Stimulated activated naive CD8-positive, alpha-beta T cell treated with anti-CD3 and anti-CD28 coated beads, Interleukin-15, amount 100 ng/mL, for 72 hours (primary cell): Measurements from ENCODE around the gene TMIGD1.

Experiments used
- ATAC-seq: fragments of 150-1000 bp; cut with Tn5 transposase; 2 replicates; pipeline ENCODE4 v1.10.0; 2021; ENCODE audit warnings: mild to moderate bottlenecking, moderate library complexity
- DNase-seq, 2 donors: peaks; one replicate each; pipeline ENCODE4 v3.0.0; 2021 to 2022
- H3K27ac Mint-ChIP-seq, 2 donors: one replicate each; pipeline ENCODE4 v1.8.0; 2022; ENCODE audit warnings: mild to moderate bottlenecking in 2 of 2, mixed read lengths in 2 of 2, moderate library complexity in 2 of 2
- H3K27me3 Mint-ChIP-seq: one replicate; pipeline ENCODE4 v1.8.0; 2022; ENCODE audit warnings: mixed read lengths
- H3K4me1 Mint-ChIP-seq: one replicate; pipeline ENCODE4 v1.8.0; 2022; ENCODE audit warnings: mild to moderate bottlenecking, mixed read lengths
- H3K4me3 Mint-ChIP-seq, 2 donors: one replicate each; pipeline ENCODE4 v1.8.0; 2022; ENCODE audit warnings: mild to moderate bottlenecking in 2 of 2, mixed read lengths in 2 of 2, moderate library complexity in 1 of 2
- H3K9me3 Mint-ChIP-seq, 2 donors: one replicate each; pipeline ENCODE4 v1.8.0; 2022; ENCODE audit warnings: mixed read lengths in 2 of 2

TMIGD1 gene

GRCh38 chr17:30333503-30334360, at the start of gene TMIGD1:
TSS of gene TMIGD1 (minus strand) at chr17:30334057. CDS start at chr17:30332133, 1,924 bp downstream.
- ATAC-seq, result no peak
- Mint-ChIP-seq H3K27me3 (peaks cover 5% of the 10 kb centered on the region), H3K9me3 (no peaks in the 10 kb centered on the region), H3K4me1 (peaks cover 66% of the 10 kb centered on the region), H3K27ac (peak within 1 kb of the TSS; percentile 2 to 30), H3K4me3 (peak within 1 kb of the TSS in 1 of 2 donors; percentile 59)
- DNase-seq, result no peak

DNA sequence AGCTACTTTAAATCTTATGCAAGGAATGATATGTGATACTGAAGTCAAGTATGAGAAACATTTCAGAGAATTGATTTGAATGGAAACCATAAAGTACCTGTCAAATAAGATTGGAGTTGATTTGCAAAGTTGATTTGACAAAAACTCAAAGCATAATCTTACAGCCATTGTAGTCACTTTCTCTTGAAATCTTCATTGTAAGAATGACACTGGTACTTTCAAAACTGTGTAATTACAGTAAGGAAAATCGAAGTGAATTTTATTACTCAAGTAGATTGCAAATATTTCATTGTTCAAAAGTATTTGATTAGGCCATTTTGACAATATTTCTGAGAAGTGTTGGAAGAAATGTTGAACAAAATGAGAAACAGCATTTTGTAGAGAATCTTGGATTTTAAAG, 48.5 kb upstream of the TMIGD1 start:
- Mint-ChIP-seq H3K4me3 (peak overlapping the region in 1 of 2 donors; percentile 40), H3K27me3 (no peaks in the 10 kb centered on the region), H3K4me1 (peaks cover 45% of the 10 kb centered on the region), H3K9me3 (no peaks in the 10 kb centered on the region), H3K27ac (no peak overlapping the region)
- DNase-seq (no peak), ATAC-seq (no peak)

- DNase-seq (no peak), ATAC-seq (peak; percentile 27)
- Mint-ChIP-seq H3K4me1 (peaks cover 56% of the 10 kb centered on the region), H3K4me3 (peak overlapping the region; percentile 77 to 87), H3K27ac (no peak overlapping the region), H3K27me3 (no peaks in the 10 kb centered on the region), H3K9me3 (no peaks in the 10 kb centered on the region)
Observed at GRCh38 chr17:30381340-30381659, 47.4 kb upstream of the TMIGD1 start.

GRCh38 chr17:30380643-30381339, 46.9 kb upstream of the TMIGD1 start:
- H3K9me3 Mint-ChIP-seq, result no peaks in the 10 kb centered on the region
- peaks cover 56% of the 10 kb centered on the region for H3K4me1 Mint-ChIP-seq
- ATAC-seq (no peak), DNase-seq (no peak)
- H3K27me3 Mint-ChIP-seq, result no peaks in the 10 kb centered on the region
- peak overlapping the region; percentile 77 to 87 for H3K4me3 Mint-ChIP-seq
- H3K27ac Mint-ChIP-seq, result no peak overlapping the region

- ATAC-seq, result peak; percentile 50
- peaks cover 56% of the 10 kb centered on the region for H3K4me1 Mint-ChIP-seq
- H3K27me3 Mint-ChIP-seq, result no peaks in the 10 kb centered on the region
- peak overlapping the region; percentile 77 to 87 for H3K4me3 Mint-ChIP-seq
- peak in 1 of 2 donors; percentile 28 for DNase-seq
- peak overlapping the region; percentile 48 to 59 for H3K27ac Mint-ChIP-seq
- no peaks in the 10 kb centered on the region for H3K9me3 Mint-ChIP-seq
Observed at GRCh38 chr17:30379903-30380381, 46.1 kb upstream of the TMIGD1 start.

GRCh38 chr17:30379303-30379902, 45.5 kb upstream of the TMIGD1 start:
- Mint-ChIP-seq H3K4me3 (peak overlapping the region; percentile 77 to 87), H3K27me3 (no peaks in the 10 kb centered on the region), H3K9me3 (no peaks in the 10 kb centered on the region), H3K4me1 (peaks cover 56% of the 10 kb centered on the region), H3K27ac (peak overlapping the region; percentile 45 to 59)
- peak; percentile 27 to 39 for DNase-seq
- ATAC-seq, result peak; percentile 41

DNA sequence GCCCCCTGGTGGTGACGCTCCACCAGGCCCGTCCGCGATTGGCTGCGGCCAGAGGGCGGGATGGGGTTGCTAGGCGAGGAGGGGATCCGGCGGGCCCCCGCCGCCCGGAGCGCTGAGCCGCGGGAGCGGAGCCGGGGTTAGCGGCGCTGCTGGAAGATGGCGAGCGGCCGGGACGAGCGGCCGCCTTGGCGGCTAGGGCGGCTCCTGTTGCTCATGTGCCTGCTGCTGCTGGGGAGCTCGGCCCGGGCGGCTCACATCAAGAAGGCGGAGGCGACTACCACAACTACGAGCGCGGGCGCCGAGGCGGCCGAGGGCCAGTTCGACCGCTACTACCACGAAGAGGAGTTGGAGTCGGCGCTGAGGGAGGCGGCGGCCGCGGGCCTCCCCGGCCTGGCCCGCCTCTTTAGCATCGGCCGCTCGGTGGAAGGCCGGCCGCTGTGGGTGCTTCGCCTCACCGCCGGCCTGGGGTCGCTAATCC, 45.0 kb upstream of the TMIGD1 start, which contains the start of gene CPD:
CPD (plus strand) TSS at position 103 of the 478 bp plus-strand sequence; CDS start at position 157, 54 bp downstream.
- peaks cover 59% of the 10 kb centered on the region for H3K4me1 Mint-ChIP-seq
- peak; percentile 96 to 97 for DNase-seq
- H3K27ac Mint-ChIP-seq, result peak within 1 kb of the TSS; percentile 83 to 95
- H3K27me3 Mint-ChIP-seq, result no peaks in the 10 kb centered on the region
- peak within 1 kb of the TSS; percentile 77 to 93 for H3K4me3 Mint-ChIP-seq
- ATAC-seq, result peak; percentile 89
- H3K9me3 Mint-ChIP-seq, result no peaks in the 10 kb centered on the region

- Mint-ChIP-seq H3K27me3 (no peaks in the 10 kb centered on the region), H3K4me3 (peak overlapping the region; percentile 77 to 93), H3K4me1 (peaks cover 59% of the 10 kb centered on the region), H3K9me3 (no peaks in the 10 kb centered on the region), H3K27ac (peak overlapping the region; percentile 83 to 95)
- peak; percentile 58 for ATAC-seq
- DNase-seq, result peak; percentile 61 to 71
Observed at GRCh38 chr17:30378241-30378824, 44.5 kb upstream of the TMIGD1 start.

DNA sequence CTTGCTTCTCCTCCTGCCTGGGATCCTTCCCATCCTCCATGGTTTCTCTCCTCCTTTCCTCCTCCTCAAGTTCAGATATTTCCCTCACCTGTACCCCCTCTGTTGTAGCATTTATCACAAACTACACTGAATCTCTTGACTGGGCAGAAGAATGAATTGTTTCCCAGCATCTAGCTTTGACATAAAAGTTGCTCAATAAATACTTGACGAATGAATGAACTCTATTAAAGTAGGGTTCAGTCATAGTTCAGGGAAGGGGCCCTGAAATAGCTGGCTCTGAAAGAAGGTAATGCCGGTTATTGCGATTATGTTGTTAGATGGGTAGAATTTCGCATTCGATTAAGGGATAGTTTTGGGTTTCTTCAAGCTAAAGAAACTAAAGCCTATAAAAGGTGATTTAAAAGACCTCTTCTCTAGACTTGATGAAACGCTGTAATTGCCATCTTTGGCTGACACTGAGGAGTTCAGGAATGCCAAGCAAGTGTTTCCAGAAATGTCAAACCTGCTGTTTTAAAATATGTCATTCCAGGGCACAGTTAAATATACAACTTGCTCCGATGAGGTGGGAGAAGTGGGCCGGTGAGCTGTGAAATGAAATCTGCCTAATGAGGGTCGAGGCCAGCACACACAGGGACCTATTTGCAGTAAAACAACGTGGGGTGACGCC, 43.9 kb upstream of the TMIGD1 start:
- Mint-ChIP-seq H3K4me1 (peaks cover 59% of the 10 kb centered on the region), H3K27me3 (no peaks in the 10 kb centered on the region), H3K27ac (peak overlapping the region in 1 of 2 donors; percentile 95), H3K4me3 (peak overlapping the region; percentile 77 to 93), H3K9me3 (no peaks in the 10 kb centered on the region)
- DNase-seq (no peak), ATAC-seq (no peak)

DNA sequence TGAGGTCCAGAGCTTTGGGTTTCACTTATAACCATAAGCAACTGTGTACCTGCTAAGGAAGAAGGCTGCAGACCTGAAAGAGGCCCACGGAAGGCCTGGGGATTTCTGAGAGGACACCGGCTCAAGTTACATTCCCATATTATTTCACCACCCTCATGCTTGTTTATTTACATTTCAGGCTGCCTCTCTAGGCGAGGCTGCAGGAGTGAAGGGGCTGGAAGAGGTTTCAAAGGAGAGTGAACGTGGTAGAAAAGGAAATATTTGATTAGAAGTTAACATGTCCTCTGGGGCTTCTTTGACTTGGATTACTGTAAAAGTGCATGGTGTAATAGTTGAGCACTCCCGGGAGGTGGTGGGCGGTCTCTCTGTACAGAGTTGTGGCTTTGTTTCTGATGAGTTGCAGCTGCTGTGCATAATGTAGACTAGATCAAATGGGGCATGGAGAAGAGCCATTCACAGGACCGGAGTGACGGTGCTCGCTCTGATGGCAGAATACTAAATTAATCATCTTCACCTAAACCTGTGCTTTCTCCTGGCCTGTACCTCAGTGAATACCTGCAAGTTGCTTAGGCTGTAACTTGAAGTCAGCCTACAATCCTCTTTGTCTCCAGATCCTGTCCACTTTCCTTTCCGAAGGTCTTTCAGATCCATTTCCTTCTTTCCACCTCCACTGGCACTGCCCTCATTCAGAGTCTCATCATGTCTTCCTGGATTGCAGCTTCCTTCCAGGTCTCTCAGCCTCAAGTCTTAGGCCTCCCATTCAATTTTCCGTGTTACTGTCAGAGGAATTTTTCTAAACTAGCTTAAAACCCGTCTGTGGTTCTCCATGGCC, 43.0 kb upstream of the TMIGD1 start:
- H3K4me1 Mint-ChIP-seq, result peaks cover 66% of the 10 kb centered on the region
- H3K27ac Mint-ChIP-seq, result no peak overlapping the region
- ATAC-seq (peak; percentile 46), DNase-seq (peak; percentile 34 to 55)
- peak overlapping the region; percentile 58 to 77 for H3K4me3 Mint-ChIP-seq
- no peaks in the 10 kb centered on the region for H3K27me3 Mint-ChIP-seq
- H3K9me3 Mint-ChIP-seq, result no peaks in the 10 kb centered on the region

- no peak overlapping the region for H3K4me3 Mint-ChIP-seq
Observed at GRCh38 chr17:30375661-30376060, 41.8 kb upstream of the TMIGD1 start.

GRCh38 chr17:30372755-30373154, 38.9 kb upstream of the TMIGD1 start:
- Mint-ChIP-seq H3K27ac (no peak overlapping the region), H3K9me3 (no peaks in the 10 kb centered on the region), H3K27me3 (no peaks in the 10 kb centered on the region), H3K4me1 (peaks cover 68% of the 10 kb centered on the region), H3K4me3 (no peak overlapping the region)
- ATAC-seq, result peak; percentile 87
- peak in 1 of 2 donors; percentile 45 for DNase-seq

More at GRCh38 chr17:30375661-30376060, 41.8 kb upstream of the TMIGD1 start:
- ATAC-seq (no peak), DNase-seq (no peak)
- Mint-ChIP-seq H3K9me3 (no peaks in the 10 kb centered on the region), H3K27ac (no peak overlapping the region), H3K4me1 (peaks cover 62% of the 10 kb centered on the region), H3K27me3 (no peaks in the 10 kb centered on the region)

DNA sequence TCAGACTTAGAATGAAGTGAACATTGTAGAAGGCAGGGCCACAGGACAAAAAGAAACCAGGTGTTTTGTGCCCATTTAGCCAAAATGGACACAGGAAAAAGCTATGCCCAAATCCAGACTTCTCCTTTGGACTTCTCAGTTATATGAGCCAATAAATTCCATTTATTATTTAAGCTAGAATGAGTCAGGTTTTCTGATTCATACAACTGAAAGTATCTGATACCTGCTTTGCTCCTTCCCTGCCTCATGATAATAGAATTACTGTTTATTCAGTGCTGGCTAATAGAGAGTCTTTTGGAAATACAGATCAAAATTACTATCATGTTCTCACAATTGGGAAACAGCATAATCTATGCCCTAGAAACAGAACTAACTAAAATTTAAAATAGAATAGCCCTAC, 36.1 kb upstream of the TMIGD1 start:
- Mint-ChIP-seq H3K4me3 (no peak overlapping the region), H3K27me3 (no peaks in the 10 kb centered on the region), H3K9me3 (no peaks in the 10 kb centered on the region), H3K27ac (peak overlapping the region in 1 of 2 donors; percentile 74), H3K4me1 (peaks cover 71% of the 10 kb centered on the region)
- no peak for ATAC-seq
- DNase-seq, result no peak
